HUDEP-2 (cell line): ENCODE results near the gene NDUFA13.

Experiments used
- DNase-seq, 76 experiments: peaks; one replicate each; lab custom pipeline; 2025; ENCODE audit not compliant: unreplicated experiment in 76 of 76; lab: John Stamatoyannopoulos, UW

NDUFA13 gene

DNA sequence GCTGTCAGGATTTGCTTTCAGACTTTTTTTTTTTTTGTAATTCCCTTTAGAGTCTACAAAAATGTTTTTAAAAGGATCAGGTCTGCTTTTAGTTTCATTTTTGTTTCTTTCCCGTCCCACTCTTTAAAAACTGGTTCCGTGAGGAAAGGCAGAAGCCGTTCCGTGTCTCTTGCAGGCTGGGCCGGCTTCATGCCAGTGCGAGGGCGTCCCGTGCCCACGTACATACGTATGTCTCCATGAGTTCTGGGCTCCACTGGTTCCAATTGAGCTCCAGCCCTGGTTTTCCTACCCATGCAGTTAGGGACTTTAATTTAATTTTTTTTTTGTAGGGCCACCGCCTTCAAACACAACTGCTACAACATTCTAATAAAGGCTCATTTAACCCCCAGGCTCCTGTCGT lies 9.4 kb upstream of the NDUFA13 start:
- DNase-seq, result no peak

GRCh38 chr19:19507354-19507753 lies 8.7 kb upstream of the NDUFA13 start:
- no peak for DNase-seq

- no peak for DNase-seq
Measured at GRCh38 chr19:19508217-19508616, 7.8 kb upstream of the NDUFA13 start.

DNA sequence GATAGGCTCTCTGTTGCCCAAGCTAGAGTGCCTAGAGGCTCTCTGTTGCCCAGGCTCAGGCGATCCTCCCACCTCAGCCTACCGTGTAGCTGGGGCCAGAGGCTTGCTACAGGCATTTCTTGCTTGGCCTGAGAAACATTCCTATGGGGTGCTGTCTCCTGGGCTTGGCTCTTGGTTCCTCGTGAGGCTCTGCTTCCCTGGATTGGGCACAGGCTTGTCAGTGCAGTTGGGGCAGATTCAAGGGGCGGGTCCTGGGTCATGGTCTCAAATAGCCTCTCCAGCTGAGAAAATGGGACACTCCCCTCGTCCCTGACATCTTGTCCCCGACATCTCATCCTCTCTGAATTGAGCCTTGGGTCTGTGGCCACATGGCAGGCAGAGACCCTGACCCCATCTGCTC lies 5.6 kb upstream of the NDUFA13 start:
- no peak for DNase-seq

- no peak for DNase-seq
Measured at GRCh38 chr19:19513682-19514081, 2.3 kb upstream of the NDUFA13 start.

GRCh38 chr19:19514215-19514657 lies 1.8 kb upstream of the NDUFA13 start:
- DNase-seq, result no peak

GRCh38 chr19:19514881-19515641 lies 964 bp upstream of the NDUFA13 start, which contains the start of gene TSSK6:
TSS of gene TSSK6 (minus strand) at chr19:19515548. CDS start at chr19:19515427, 121 bp downstream.
- DNase-seq, result no peak

DNA sequence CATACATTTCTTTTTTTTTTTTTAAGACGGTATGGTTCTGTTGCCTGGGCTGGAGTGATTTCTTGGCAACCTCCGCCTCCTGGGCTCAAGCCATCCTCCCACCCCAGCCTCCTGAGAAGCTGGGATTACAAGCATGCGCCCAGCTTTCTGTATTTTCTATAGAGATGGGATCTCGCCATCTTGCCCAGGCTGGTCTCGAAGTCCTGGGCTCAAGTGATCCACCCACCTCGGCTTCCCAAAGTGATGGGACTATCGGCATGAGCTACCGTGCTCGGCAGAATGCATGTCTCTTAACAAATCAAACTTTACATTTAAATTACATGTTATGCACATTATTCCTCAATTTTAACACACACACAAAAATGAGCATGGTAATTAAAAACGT lies 1.2 kb downstream of the NDUFA13 start:
- no peak for DNase-seq

- no peak for DNase-seq
Measured at GRCh38 chr19:19520989-19521388, 5.0 kb downstream of the NDUFA13 start.

- no peak for DNase-seq
Measured at GRCh38 chr19:19523177-19523576, 7.2 kb downstream of the NDUFA13 start.

DNA sequence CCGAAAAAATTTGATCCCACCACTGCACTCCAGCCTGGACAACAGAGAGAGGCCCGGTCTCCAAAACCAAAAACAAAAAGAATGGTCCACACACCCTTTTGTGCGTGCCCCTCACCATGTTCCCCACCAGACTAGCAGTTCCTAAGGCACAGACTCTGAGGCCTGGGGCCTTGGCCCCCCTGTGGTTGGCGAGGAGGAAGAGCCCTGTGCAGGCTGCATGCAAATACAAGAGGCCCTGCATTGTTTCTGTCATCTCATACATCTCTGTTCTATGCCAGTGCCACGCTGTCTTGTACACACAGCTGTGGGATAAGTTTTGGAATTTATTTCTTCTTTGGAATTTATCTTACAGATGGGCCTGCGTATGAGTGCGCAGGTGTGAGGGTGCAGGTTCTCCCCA lies 8.0 kb downstream of the NDUFA13 start:
- DNase-seq, result no peak

DNA sequence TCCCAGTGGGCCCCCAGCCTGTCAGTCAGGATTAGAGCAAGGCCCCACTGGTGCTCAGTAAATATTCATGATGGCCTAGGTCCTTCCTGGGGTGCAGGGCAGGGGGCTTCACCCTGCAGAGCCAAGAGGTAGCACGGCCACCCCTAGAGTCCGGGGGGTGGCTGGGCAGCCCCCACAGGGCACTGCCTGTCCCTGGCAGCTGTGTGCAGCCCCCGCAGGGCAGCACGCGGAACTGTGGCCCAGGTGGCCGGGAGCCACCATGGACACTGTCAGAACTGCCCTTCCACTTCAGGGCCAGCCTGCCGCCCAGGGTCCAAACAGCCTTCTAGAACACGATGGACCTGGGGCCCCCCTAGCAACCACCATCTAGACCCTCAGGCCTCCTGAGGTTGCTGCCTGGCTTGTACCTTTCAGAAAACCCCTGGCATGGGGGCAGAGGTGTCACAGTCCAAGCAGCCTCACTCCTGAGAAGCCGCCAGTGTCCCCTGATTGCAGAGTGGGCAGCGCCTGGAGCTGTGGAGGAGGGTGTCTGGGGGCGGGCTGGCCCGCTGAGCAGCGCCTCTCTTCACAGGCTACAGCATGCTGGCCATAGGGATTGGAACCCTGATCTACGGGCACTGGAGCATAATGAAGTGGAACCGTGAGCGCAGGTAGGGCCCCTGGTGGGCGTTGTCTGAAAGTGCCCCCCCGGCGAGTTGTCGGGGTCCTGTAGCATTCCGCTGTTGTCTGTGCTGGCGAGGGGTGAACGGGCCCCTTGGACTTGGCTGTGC lies 9.8 kb downstream of the NDUFA13 start:
- DNase-seq, result no peak

DNA sequence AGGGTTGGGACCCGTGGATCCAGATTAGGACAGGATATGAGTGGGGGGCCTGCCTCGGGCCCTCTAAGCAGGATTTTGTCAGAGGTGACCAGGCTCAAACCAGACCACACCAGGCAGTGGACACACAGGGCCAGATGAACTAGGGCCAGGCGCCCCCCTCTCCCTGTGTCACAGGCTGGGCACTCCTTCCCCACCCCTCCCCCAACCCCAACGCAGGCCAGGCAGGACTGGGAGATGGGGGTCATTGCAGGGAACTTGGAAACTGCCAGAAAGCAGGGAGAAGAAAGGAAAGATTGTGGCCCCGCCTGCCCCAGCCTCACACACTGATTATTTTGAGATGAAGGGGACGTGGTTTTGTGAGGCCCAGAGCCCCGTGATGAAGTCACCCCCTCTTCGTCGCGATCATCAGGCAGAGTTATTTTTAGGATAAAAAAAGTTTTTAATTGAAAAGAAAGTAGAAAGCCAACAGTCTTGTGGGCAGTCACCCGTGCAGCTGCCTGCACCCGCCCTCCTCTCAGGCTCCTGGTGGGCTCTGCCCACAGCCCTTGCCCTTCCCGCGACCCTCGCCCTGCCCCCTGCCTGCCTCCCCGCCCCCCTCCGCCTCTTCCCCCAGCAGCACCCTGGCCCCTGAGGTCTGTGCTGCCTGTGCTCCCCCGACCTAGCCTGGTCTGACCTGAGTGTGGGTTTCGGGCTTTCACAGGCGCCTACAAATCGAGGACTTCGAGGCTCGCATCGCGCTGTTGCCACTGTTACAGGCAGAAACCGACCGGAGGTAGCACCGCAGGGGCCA lies 10.8 kb downstream of the NDUFA13 start:
- no peak for DNase-seq

DNA sequence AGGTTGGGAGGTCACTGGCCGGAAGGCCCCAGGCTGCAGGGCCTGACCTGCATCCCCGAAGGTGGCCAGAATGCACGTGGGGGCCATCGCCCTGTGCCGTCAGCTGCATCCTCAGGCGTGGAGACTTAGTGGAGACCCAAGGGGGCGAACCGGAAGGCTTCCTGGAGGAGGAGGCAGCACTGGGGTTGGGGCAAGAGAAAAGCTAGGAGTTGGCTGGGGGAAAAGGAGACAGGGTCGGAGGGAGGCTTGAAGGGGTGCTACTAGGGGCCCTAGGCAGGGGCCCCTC lies 11.3 kb downstream of the NDUFA13 start:
- DNase-seq, result no peak

GRCh38 chr19:19527674-19528625 lies 11.9 kb downstream of the NDUFA13 start:
- no peak for DNase-seq

GRCh38 chr19:19528721-19529490 lies 12.9 kb downstream of the NDUFA13 start, which contains the start of gene YJEFN3:
TSS of gene YJEFN3 (plus strand) at chr19:19528911. CDS start at chr19:19528933, 22 bp downstream.
- no peak for DNase-seq

DNA sequence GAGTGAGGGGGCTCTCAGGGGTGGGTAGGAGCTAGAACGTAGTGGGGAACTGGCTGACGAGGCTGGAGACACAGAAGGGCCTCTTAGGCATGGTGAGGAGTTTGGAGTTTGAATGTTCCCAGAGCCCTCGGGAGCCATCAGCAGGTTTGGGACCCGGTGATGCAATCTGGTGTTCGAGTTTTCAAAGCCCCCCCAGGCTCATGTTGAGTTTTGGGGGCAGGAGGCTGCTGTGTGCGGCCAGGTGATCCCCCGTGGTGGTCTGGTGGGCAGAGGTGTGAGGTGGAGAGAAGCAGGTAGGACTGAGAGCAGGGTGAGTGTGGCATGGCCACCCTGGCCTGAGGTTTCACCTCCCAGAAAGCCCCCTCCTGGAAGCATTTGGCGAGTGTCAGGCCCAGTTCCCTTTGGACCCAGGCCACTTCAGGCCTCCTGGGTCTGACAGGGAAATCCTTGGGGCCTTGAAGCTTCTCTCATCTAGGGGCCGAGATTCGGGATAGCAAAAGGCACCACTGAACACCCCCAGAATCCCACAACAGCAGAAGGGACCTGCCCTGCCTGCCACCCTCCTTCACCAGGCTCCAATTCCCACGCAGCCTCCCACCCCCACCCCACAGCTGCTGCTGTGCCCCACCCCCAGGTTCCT lies 13.9 kb downstream of the NDUFA13 start:
- DNase-seq, result no peak

- DNase-seq, result no peak
Measured at GRCh38 chr19:19530423-19530804, 14.4 kb downstream of the NDUFA13 start.

GRCh38 chr19:19530889-19531288 lies 14.9 kb downstream of the NDUFA13 start:
- no peak for DNase-seq
